PC-9 (cell line): ENCODE measurements around the gene MRPL49.
A peak's percentile ranks its signal among the peaks of the same experiment; 100 is the strongest.

ENCODE experiments used
- CTCF ChIP-seq: fragments of 200-600 bp; sonication (generic); conservative IDR thresholded peaks from 2 replicates; pipeline ENCODE4 v1.6.1; 2017; ENCODE audit warnings: mixed run types, antibody characterized with exemption, mild to moderate bottlenecking, moderate library complexity
- EZH2 ChIP-seq: fragments of 200-600 bp; sonication (generic); IDR thresholded peaks from 2 replicates; pipeline ENCODE4 v1.8.0; 2017; ENCODE audit warnings: antibody characterized with exemption, low read depth

GRCh38 chr11:65118097-65118837 is 3.9 kb upstream of the MRPL49 start:
- TF ChIP-seq EZH2 (no peak), CTCF (peak; percentile 65)
